Prostate gland (tissue), 2 donors: Measurements from ENCODE around the gene ANKRD44. TPM values are rescaled to one million over a fixed set of nuclear protein-coding genes. Genes with fewer than 3 reads are reported as not detected.

Source experiments
- DNase-seq: peaks from one replicate; pipeline ENCODE4 v3.0.0-alpha.2; 2019; ENCODE audit warnings: low spot score
- H3K27ac ChIP-seq, 2 donors: fragments of 200-600 bp; sonication (generic); 2 replicates each; pipeline ENCODE4 v1.5.1; 2017 to 2019
- H3K27me3 ChIP-seq: fragments of 200-600 bp; sonication (generic); replicated peaks from 2 replicates; pipeline ENCODE4 v1.5.1; 2019; ENCODE audit not compliant: insufficient read depth
- H3K36me3 ChIP-seq, 2 donors: fragments of 200-600 bp; sonication (generic); 1 replicate in 1 of 2; 2 replicates in 1 of 2; pipeline versions ENCODE4 v1.5.1 to v1.8.1; 2017 to 2019
- H3K4me1 ChIP-seq: fragments of 200-600 bp; sonication (generic); replicated peaks from 2 replicates; pipeline ENCODE4 v1.5.1; 2019
- H3K4me3 ChIP-seq, 2 donors: fragments of 200-600 bp; sonication (generic); 2 replicates each; pipeline ENCODE4 v1.5.1; 2017 to 2019
- H3K9me3 ChIP-seq: fragments of 200-600 bp; sonication (generic); 2 replicates; pipeline ENCODE4 v1.5.1; 2017
- POLR2A ChIP-seq: fragments of 450-650 bp; IDR thresholded peaks from one replicate; pipeline ENCODE4 v1.6.1; 2016; ENCODE audit warnings: antibody characterized with exemption, mild to moderate bottlenecking
- POLR2AphosphoS5 ChIP-seq: sonication (generic); formaldehyde crosslinking; IDR thresholded peaks from one replicate; pipeline ENCODE4 v1.6.1; 2017; ENCODE audit warnings: antibody characterized with exemption
- WGBS: methylation state at CpG from one replicate; pipeline ENCODE4 v1.1.5; 2018; 5-methylcytosine and 5-hydroxymethylcytosine counted together
- intact Hi-C: fragments of 100-400 bp; cut with DNase I; formaldehyde crosslinking; loops from one replicate; pipeline ENCODE4 v1.14.2; 2022
- total RNA-seq, 2 donors: library from RNA; depleted of rRNA; stranded (reverse); fragments of >200 nt; gene quantifications; one replicate each; pipeline ENCODE4 v1.1.0, GENCODE V29; 2016
- TF ChIP-seq, protein P1 (sequence below), 4 experiments: fragments of 200-600 bp in 2 of 4; fragments of 450-650 bp in 2 of 4; sonication (generic) in 2 of 4; IDR thresholded peaks; 1 replicate in 3 of 4; 2 replicates in 1 of 4; pipeline ENCODE4 v1.5.1; 2016 to 2019; ENCODE audit warnings: antibody characterized with exemption in 4 of 4, mild to moderate bottlenecking in 2 of 4, moderate library complexity in 2 of 4

The ANKRD44 gene
- total RNA-seq, 2 donors from 2014 or later = 6.0 to 11.2 TPM

GRCh38 chr2:196957881-196958525 is 352.6 kb downstream of the ANKRD44 start:
- Histone ChIP-seq H3K27me3 (no peaks in the 10 kb centered on the region), H3K4me1 (no peaks in the 10 kb centered on the region), H3K4me3 (no peak overlapping the region), H3K27ac (no peak overlapping the region), H3K36me3 (no peaks in the 10 kb centered on the region), H3K9me3 (no peaks in the 10 kb centered on the region)
- TF ChIP-seq POLR2AphosphoS5 = no peak
- TF ChIP-seq, protein P1, sequence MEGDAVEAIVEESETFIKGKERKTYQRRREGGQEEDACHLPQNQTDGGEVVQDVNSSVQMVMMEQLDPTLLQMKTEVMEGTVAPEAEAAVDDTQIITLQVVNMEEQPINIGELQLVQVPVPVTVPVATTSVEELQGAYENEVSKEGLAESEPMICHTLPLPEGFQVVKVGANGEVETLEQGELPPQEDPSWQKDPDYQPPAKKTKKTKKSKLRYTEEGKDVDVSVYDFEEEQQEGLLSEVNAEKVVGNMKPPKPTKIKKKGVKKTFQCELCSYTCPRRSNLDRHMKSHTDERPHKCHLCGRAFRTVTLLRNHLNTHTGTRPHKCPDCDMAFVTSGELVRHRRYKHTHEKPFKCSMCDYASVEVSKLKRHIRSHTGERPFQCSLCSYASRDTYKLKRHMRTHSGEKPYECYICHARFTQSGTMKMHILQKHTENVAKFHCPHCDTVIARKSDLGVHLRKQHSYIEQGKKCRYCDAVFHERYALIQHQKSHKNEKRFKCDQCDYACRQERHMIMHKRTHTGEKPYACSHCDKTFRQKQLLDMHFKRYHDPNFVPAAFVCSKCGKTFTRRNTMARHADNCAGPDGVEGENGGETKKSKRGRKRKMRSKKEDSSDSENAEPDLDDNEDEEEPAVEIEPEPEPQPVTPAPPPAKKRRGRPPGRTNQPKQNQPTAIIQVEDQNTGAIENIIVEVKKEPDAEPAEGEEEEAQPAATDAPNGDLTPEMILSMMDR (IDR thresholded peaks at IDR 0.05) = no peak
- WGBS = 83% methylated on average over 1 of the region's 1 CpG
- no peak for DNase-seq
- intact Hi-C loops = no loop called here

GRCh38 chr2:196957442-196957841 is 353.1 kb downstream of the ANKRD44 start:
- Histone ChIP-seq H3K4me1 (no peaks in the 10 kb centered on the region), H3K9me3 (no peaks in the 10 kb centered on the region), H3K27me3 (no peaks in the 10 kb centered on the region), H3K36me3 (no peaks in the 10 kb centered on the region), H3K27ac (no peak overlapping the region), H3K4me3 (no peak overlapping the region)
- DNase-seq = no peak
- 90% methylated on average over 5 of the region's 5 CpGs for WGBS
- TF ChIP-seq, protein P1 (IDR thresholded peaks at IDR 0.05) = no peak
- no peak for TF ChIP-seq POLR2A
- no peak for TF ChIP-seq POLR2AphosphoS5
- intact Hi-C loops = no loop called here

DNA sequence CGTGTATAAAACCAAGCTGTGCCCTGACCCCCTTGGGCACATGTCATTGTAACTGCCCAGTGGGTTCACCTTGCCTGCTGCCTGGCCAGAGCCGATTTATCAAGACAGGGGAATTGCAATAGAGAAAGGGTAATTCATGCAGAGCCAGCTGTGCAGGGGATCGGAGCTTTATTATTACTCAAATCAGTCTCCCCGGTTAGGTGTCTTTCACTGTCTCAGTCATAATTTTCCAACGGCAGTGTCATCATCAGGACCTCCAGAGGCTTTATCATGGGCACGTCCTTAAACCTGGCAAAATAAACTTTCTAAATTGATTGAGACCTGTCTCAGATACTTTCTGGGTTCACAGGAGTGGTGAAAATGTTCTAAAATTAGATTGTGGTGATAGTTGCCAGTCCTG is 354.5 kb downstream of the ANKRD44 start:
- DNase-seq = no peak
- Histone ChIP-seq H3K27ac (no peak overlapping the region), H3K9me3 (no peaks in the 10 kb centered on the region), H3K27me3 (no peaks in the 10 kb centered on the region), H3K4me3 (no peak overlapping the region), H3K36me3 (no peaks in the 10 kb centered on the region), H3K4me1 (no peaks in the 10 kb centered on the region)
- no peak for TF ChIP-seq POLR2A
- TF ChIP-seq POLR2AphosphoS5 = no peak
- TF ChIP-seq, protein P1 (IDR thresholded peaks at IDR 0.05) = no peak
- WGBS = 77% methylated on average over 6 of the region's 6 CpGs
- intact Hi-C loops = no loop called here

DNA sequence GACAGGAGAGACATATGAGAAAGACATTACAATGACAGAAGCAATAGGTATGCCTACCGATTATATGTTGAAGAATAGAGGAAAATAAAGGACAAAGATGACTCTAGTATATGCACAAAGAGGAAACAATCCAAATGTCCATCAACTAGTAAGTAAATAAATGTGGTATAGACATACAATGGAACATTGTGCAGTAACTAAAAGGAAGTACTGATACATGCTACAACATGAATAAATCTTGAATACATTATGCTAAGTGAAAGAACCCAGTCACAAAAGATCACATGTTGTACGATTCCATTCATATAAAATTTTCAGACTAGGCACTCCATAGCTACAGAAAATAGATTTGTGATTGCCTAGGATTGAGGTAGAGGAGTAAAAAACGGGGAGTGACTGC is 355.5 kb downstream of the ANKRD44 start:
- intact Hi-C loops = no loop called here
- WGBS = 49% methylated on average over 3 of the region's 3 CpGs
- no peak for DNase-seq

DNA sequence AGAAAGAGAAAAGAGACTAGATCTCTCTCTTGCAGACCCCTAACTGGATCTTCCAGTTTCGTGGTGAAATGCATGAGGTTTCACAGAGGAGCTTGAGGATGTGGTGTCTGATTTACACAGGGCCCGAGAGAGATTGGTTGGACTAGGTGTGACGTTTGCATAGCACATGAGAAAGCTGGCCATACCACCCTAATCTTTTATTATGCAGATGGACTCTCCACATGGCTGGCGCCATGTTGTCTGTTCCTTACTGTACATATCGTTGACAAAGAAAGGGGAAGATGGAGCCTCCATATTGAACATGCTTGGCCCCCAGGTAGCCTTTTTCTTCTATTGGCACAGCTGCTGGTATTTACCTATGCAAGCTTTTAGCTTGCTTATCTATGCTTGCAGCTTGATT is 356.6 kb downstream of the ANKRD44 start:
- DNase-seq = no peak
- intact Hi-C loops = no loop called here
- 49% methylated on average over 5 of the region's 5 CpGs for WGBS

More for the DNA sequence above, 355.5 kb downstream of the ANKRD44 start:
- Histone ChIP-seq H3K27me3 (no peaks in the 10 kb centered on the region), H3K27ac (no peak overlapping the region), H3K36me3 (no peaks in the 10 kb centered on the region), H3K9me3 (no peaks in the 10 kb centered on the region), H3K4me3 (no peak overlapping the region), H3K4me1 (no peaks in the 10 kb centered on the region)
- no peak for TF ChIP-seq POLR2A
- no peak for TF ChIP-seq POLR2AphosphoS5
- TF ChIP-seq, protein P1 (IDR thresholded peaks at IDR 0.05) = no peak

More for the DNA sequence above, 356.6 kb downstream of the ANKRD44 start:
- Histone ChIP-seq H3K27me3 (no peaks in the 10 kb centered on the region), H3K36me3 (no peaks in the 10 kb centered on the region), H3K27ac (no peak overlapping the region), H3K4me1 (no peaks in the 10 kb centered on the region), H3K4me3 (no peak overlapping the region), H3K9me3 (no peaks in the 10 kb centered on the region)
- TF ChIP-seq, protein P1 (IDR thresholded peaks at IDR 0.05) = no peak
- TF ChIP-seq POLR2AphosphoS5 (no peak), POLR2A (no peak)
